Ovary (tissue), 3 donors: ENCODE measurements around the gene HEPN1.

Experiments
- POLR2A ChIP-seq: fragments of 450-650 bp; IDR thresholded peaks from one replicate; pipeline ENCODE4 v1.6.1; 2017; ENCODE audit warnings: antibody characterized with exemption, mild to moderate bottlenecking, moderate library complexity
- TF ChIP-seq, protein P1 (sequence below), 3 donors: fragments of 450-650 bp in 2 of 3; fragments of 200-600 bp in 1 of 3; IDR thresholded peaks; one replicate each; pipeline versions ENCODE4 v1.5.1 to v1.8.0; 2016 to 2022; ENCODE audit warnings: antibody characterized with exemption in 3 of 3, mild to moderate bottlenecking in 1 of 3
- donor health status: DM: no; HTN: no; CAD: no.

- TF ChIP-seq, protein P1, sequence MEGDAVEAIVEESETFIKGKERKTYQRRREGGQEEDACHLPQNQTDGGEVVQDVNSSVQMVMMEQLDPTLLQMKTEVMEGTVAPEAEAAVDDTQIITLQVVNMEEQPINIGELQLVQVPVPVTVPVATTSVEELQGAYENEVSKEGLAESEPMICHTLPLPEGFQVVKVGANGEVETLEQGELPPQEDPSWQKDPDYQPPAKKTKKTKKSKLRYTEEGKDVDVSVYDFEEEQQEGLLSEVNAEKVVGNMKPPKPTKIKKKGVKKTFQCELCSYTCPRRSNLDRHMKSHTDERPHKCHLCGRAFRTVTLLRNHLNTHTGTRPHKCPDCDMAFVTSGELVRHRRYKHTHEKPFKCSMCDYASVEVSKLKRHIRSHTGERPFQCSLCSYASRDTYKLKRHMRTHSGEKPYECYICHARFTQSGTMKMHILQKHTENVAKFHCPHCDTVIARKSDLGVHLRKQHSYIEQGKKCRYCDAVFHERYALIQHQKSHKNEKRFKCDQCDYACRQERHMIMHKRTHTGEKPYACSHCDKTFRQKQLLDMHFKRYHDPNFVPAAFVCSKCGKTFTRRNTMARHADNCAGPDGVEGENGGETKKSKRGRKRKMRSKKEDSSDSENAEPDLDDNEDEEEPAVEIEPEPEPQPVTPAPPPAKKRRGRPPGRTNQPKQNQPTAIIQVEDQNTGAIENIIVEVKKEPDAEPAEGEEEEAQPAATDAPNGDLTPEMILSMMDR (IDR thresholded peaks at IDR 0.05): no peak
- no peak for TF ChIP-seq POLR2A
Observed at GRCh38 chr11:124889191-124890091, 29.6 kb upstream of the HEPN1 start.
